RPMI7951 (cell line): ENCODE results near the gene CCDC38. TPM values are rescaled to one million over a fixed set of nuclear protein-coding genes. Genes with fewer than 3 reads are reported as not detected.

Experiments used
- DNase-seq: peaks from one replicate; pipeline ENCODE4 v3.0.0-alpha.2; 2012; ENCODE audit warnings: low read depth
- total RNA-seq: library from RNA; depleted of rRNA; stranded (reverse); fragments of >200 nt; shearing (Covaris generic); gene quantifications from 2 replicates; pipeline ENCODE4 v1.2.3, GENCODE V29; 2014; rRNA removed

Gene CCDC38
- total RNA-seq, 1 experiment from 2014 or later: not detected

DNA sequence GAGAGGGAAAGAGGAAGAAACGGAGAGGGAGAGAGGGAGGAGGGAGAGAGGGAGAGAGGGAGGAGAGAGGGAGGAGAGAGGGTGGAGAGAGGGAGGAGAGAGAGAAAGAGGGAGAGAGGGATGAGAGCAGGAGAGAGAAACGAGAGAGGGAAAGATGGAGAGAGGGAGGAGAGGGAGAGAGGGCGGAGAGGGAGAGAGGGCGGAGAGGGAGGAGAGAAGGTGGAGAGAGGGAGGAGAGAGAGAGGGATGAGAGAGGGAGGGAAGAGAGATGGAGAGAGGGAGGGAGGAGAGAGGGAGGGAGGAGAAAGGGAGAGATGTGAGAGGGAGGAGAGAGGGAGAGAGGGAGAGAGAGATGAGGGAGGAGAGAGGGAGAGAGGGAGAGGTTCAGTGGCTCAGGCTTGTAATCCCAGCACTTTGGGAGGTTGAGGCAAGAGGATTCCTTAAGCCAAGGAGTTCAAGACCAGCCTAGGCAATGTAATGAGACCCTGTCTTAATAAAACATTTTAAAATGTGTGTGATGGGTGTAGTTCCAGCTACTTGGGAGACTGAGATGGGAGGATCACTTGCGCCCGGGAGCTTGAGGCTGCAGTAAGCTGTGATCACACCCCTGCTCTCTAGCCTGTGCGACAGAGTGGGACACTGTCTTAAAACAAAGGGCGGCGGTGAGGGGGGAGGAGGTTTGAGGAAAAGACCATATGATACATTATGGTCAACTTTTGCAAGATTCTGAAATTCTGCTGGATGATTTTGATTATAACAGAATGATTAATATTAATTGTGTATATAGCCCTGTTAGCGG lies 105.0 kb downstream of the CCDC38 start:
- DNase-seq: no peak

DNA sequence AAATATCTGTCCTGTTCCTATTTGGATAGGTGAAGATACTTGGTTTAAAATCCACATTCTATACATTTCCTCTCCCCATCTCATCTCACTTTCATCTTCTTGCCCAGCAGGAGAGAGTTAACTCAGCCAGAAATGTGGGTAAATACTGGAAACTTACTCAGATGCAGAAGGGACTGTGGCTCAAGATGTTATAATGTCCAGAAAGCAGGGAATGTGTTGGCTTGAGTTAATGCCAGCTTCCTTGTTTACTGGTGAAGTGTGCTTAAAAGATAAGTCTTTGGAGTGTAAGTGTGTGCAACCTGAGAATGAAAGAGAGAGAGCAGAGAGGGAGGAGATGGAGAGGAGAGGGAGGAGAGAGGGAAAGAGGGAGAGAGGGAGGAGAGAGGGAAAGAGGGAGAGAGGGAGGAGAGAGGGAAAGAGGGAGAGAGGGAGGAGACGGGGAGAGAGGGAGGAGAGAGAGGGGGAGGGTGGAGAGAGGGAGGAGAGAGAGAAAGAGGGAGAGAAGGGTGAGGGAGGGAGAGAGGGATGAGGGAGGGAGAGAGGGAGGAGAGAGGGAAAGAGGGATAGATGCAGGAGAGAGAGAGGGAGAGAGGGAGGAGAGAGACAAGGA lies 105.7 kb downstream of the CCDC38 start:
- DNase-seq: peak; percentile 44

DNA sequence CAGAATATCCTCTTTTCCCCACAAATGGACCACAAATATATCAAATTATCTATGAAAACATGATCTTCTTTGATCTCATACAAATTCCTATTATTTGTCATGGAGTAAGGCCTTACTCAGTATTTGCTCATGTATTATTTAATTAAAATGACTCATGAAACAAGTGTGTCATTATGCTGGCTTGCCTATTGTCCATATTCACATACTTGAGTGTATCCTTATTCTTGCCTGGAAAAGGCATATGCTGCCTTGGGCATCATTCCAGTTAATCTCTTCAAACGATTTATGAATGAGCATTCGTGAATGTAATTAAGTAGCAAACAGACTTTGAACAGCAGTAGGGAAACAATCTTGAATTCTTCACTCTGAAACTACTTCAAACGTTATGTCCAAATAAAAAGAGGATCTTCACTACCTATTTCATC lies 106.2 kb downstream of the CCDC38 start:
- peak; percentile 35 for DNase-seq

DNA sequence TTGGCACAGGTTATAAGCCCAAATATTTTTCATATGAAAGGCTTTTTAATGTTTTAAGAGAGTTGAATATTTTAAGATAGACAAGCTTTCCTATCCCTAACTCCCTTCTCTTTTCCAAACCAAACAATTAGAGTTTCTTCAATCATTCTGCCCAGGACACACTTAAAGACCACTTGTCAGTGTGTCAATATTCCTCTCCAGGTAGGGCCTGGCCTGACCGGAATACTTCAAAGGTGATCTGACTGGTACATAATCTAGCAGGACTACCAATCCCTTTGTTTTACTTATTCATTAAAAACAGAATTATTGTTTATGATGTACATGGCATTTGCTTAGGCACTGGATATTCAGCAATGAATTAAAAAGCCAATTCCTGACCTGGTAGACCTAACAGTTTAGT lies 107.8 kb downstream of the CCDC38 start:
- no peak for DNase-seq

DNA sequence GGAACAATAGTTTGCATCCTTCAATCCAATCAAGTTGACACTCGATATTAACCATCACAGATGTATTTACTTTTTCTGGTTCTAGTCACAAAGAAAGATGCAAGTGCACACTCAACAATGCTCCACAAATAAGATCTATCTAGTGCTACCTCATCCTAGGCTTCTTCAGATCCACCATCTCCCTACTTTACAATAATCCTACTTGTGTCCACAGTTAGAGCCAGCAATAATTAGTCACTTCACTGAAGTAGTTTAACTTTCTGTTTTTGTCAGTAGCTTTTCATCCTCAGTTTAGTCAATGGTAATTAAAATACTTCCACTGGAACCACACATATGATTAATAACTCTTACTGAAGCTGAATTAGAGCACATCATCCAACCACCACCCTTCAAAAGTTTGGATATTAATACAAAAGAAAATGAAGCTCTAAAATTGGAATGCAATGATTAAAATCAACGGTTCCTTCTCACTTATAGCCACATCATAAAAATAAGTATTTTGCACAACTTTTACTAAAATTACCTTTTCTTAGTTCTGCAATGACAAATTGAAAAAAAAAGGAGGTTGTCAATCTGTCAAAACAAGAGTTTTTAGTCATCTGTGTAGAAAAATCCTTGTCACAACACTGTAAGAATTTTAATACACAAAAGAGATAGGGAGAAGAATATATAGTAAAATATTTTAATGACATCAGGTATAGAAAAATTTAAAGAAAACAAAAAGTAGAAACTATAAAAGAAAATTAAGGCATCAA lies 111.9 kb downstream of the CCDC38 start:
- DNase-seq: no peak

DNA sequence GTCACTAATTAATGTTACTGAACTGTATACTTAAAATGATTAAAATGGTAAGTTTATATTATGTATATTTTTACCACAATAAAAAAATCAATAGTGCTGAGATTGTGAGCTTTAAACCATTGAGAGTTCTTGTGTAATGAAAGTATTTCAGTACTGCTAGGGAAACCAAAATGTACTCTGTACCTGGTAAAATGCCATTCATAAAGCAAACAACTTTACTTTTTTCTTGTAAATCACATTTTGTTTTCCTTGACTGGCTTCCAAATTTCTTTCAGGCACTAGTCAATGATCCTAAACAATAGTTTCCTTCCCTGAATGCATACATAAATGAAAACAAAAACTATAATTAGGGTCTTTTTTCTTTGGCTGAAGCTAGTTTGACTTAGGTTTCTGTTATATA lies 113.0 kb downstream of the CCDC38 start:
- DNase-seq: no peak

DNA sequence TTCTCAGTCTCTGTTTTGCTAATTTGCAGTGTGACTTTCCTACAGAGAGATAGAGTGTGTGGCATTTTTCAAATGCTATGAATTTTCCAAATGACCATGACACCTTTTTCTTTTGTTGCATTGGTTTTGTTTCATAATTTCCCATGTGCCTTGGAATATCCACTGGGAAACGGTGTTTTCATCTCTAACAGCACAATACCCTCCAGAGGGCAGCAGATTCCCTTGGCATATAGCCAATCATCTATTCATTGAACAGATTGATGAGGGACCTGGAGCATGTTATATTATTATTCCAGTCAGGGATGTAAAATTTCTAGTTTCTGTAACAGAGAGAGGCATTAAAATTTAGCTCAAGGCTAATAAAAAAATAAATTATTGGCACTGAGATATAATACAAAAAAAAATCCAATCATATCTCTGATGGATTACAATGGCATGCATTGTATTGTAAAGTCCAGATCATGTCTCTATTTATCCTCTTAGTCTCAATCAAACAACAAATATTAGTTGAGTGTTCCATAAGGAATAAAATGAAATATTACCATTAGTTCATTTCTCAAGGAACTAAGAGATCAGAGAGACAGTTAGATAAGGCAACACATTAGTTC lies 122.2 kb downstream of the CCDC38 start:
- DNase-seq: peak; percentile 54

Other genes starting within 250 kb of the CCDC38 start
- gene NTN4, start 151.8 kb downstream of the CCDC38 start, total RNA-seq: 1.4 and 3.1 TPM in 2 replicates
- 23.0 and 29.6 TPM in 2 replicates for gene SNRPF, start 83.7 kb downstream of the CCDC38 start, total RNA-seq
- 0.39 and 1.6 TPM in 2 replicates for gene AMDHD1, start 717 bp upstream of the CCDC38 start, total RNA-seq
- not detected in 2 replicates for gene HAL, start 53.7 kb upstream of the CCDC38 start, total RNA-seq
- gene LTA4H, start 93.0 kb upstream of the CCDC38 start, total RNA-seq: 43.3 and 49.9 TPM in 2 replicates